GM21576 (cell line): ENCODE data around the gene MAMLD1.

Experiments
- ATAC-seq: cut with Tn5 transposase; IDR thresholded peaks from one replicate; pipeline ENCODE4 v1.9.1; 2021; ENCODE audit warnings: mild to moderate bottlenecking, moderate library complexity; ENCODE audit not compliant: unreplicated experiment

Gene MAMLD1

DNA sequence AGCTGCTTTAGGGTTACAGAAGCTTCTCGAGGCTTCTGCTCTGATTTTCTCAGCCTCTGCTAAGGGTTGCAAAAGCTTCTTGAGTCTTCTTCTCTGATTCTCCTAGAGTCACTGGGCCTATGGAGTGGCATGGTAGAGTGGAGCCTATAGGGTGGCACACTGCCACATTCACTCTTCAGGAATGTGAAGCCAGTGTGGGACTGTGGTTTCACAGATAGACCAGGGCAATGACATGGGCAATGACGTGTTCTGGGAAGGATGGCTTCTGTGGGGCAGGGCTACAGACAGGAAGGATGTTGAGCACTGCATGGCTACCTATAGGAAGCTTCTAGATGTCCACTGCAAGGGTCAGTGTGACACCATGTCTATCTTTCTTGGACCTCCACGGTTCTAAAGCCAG, 11.0 kb upstream of the MAMLD1 start:
- ATAC-seq = no peak

DNA sequence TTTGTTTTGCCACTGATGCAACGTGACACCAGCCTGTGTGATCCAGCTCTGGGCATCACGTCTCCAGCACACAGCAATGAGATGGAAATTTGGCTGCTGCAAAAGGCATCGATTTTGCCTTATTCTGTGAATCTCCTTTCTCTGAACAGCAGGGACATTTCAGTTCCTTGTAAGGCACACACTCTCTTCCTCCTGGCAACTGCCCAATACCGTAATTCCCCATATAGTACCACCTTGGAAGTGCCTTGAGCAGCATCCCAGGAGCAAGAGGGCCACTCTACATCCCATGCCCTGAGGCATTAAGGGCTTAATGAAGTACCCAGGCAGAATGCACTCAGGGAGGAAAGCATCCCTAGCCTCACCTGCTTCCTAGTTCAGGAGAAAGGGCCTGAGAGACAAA, 10.5 kb upstream of the MAMLD1 start:
- no peak for ATAC-seq

DNA sequence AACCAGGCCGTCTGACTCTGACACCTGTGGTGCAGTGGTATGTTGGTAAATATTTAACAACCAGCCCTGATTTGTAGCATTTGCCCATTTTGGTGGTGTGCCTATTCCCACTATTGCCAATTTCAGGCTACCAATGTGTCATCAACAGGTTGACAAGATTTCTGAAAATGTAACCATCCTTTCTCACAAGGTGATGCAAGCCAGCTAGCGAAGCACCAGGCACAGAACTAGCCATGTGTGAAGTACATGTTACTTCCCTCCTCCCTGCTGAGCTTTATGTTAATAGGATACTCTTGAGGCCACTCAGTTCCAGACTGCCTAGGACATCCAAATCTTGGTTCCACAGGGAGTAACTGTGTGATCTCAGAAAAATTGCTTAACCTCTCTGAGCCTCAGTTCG, 7.2 kb upstream of the MAMLD1 start:
- ATAC-seq = no peak

DNA sequence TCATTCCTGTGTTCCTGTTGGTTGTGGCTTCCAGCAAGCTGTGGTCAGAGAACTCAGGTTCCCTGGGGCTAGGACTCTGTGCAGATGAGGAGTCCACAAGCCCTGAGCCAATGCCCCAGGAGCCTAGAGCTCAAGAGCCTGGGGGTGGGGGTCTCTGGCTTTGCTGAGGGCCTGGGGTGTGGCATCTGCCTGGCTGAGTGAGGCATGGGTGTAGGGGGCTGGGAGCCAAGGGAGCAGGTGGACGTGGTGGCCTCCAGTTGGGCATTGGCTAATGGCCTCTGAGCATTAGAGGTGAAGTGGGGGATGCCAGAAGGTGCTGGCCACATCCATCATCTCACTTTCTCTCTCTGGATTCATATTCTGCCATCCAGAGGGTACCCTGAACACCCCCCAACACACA, 5.3 kb upstream of the MAMLD1 start:
- ATAC-seq = no peak

DNA sequence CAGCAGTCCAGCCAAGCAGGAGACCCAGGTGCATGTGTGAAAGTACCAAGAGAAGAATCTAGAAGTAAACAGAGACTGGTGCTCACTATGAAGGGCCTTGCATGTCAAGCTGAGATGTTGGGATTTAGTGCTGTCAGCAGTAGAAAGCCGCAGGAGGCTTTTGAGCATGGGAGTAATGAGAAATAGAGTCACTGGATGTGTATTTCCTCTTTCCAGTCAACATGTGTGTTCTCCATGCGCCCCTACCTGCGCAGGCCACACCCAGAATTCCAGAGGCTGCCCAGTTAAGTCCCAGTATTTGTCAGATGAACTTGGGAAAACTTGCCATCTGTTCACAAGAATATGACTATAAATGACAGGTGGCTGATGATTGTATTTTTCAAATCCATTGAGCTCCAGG, 4.5 kb upstream of the MAMLD1 start:
- ATAC-seq = no peak

DNA sequence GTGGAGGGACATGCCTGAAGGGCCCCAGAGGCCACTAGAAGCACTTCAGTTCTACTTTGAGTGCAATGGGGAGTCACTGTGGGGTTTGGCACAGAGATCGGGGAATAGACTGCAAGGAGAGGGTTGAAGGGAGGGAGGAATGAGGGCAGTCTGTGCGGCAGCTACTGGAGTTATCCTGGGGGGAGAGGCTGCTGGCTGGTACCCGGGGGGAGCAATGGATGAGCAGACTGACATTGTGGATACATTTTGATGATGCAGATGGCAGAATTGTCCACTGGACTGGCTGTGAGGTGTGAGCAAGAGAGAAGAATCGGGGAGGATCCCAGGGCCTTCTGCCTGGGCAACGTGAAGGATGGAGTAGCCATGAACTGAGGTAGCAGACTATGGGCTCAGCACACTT, 2.8 kb upstream of the MAMLD1 start:
- no peak for ATAC-seq

DNA sequence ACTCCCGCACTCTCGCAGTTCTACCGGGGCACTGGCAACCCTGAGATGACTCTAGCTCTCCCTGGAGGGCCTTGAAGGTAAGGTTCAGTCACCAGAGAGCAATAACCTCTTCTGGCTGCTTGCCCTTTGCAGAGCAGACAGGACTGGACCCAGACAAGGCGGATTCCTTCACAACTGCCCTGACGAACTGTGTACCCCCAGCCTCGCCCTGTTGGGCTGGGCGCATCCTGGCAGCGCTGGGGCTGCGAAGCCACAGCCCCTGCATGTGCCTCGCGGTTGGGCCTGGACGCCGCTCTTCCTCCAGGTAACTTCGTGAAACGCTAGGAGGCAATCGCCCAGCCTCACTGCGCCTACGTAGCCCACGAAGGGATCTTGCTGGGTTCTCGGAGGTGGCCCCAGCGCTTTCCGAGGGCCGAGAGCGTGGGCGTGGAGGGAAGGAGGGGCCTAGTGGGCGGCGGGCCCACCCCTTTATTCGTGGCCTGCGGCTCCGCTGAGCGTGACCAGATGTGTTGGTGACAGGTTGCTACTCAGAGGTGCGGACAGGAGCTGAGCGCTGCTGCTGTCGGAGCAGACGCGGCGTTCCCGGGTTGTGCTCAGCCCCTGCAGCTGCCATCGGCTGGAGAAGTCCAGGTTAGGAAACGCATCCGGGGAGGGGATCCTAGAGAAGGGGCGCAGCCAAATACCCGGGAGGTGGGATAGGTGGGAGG, 1.9 kb upstream of the MAMLD1 start:
- ATAC-seq = no peak

DNA sequence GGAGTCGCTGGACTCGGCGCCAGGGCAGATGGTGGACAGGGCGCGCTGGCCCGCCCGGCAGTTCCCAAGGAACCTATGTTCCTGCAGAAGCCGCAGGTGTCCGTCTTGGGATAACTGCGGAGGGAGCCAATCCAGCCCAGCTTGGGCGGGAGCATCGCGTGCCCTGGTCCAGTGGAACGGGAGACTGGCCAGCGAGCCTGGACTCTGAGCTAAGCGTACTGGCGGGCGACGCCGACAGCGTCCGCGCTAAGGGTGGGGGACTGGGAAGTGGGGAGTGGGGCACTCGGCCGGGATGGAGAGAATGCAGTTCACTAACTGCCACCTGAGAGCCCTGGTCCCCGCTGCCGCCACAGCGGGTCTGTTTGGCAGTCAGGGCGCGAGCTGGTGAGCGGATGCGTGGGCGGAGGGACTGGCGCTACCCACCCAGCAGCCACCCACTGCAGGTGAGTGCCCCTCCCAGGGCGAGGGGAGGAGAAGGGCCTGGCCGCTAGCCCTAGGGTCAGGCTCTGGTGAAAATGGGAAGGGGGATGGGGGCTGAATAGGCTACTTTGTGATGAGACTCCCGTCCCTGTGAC, 1.3 kb upstream of the MAMLD1 start:
- no peak for ATAC-seq

DNA sequence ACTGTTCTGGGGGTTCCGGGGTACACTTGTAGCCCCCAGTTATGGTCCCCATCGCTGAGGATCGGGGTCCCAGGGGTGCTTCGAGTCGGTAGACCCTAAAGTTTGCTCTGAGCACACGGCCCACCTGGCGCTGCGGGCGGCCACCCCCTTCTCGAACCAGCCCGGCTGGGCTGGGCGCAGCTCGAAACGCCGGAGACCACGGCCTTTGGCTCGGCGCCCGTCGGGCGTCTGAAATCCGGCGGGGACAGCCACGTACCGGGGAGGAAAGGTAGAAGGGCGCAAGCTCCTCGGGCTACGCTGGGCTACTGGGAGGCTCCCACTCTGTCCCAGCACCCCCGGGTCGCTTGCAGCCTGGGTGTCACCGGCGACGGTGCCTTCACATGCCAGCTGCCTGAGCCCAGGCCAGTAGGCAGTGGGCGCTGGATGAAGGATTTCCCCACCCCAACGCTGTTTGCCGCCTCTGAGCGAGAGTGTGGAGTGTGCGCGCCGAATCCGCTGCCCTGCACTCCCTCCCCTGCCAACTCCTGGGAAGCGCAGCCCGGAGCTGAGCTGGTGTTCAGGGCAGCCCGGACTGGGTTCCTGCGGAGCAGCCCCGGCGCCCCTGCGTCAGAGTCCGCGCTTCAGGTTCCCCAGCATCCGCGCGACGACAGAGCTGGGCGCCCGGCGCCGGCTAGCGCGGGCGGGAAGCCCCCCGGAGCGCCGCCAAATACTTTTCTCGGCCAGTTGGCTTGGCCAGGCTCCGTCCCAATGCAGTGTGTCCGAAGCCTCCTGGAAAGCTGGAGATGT, 637 bp downstream of the MAMLD1 start:
- ATAC-seq = no peak

DNA sequence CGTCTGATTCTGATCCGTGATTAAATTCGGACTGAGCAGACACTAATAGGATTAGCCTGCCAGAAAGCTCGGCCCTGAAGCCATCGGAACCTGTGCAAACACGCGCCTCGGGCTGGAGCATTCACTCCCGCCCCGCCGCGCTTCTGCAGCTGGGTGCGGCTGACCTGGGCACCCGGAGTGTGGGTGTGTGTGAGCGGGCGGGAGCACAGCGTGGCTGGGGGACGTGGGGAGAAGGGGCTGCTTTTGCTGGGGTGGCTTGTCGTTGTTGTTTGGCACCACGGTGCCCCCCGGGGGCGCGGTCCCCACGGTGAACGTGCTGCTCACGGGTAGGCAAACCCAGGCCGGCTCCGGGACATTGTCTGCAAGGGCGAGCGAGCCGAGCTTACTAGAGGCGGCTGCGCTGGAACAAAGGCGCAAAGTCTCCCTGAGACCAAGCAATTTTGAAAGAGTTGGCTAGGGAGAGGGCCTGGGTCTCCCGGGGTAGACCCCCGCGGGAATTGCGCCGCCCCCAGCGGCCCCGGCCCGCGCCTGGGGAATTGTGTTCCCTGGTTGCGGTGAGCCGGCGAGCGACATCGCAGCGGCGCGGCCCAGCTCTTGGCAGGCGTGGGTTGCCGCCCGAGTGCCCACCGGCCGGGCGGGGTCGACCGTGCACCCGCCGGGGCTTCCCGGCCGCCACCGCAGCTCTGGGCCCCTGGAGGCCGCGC, 1.4 kb downstream of the MAMLD1 start:
- no peak for ATAC-seq

DNA sequence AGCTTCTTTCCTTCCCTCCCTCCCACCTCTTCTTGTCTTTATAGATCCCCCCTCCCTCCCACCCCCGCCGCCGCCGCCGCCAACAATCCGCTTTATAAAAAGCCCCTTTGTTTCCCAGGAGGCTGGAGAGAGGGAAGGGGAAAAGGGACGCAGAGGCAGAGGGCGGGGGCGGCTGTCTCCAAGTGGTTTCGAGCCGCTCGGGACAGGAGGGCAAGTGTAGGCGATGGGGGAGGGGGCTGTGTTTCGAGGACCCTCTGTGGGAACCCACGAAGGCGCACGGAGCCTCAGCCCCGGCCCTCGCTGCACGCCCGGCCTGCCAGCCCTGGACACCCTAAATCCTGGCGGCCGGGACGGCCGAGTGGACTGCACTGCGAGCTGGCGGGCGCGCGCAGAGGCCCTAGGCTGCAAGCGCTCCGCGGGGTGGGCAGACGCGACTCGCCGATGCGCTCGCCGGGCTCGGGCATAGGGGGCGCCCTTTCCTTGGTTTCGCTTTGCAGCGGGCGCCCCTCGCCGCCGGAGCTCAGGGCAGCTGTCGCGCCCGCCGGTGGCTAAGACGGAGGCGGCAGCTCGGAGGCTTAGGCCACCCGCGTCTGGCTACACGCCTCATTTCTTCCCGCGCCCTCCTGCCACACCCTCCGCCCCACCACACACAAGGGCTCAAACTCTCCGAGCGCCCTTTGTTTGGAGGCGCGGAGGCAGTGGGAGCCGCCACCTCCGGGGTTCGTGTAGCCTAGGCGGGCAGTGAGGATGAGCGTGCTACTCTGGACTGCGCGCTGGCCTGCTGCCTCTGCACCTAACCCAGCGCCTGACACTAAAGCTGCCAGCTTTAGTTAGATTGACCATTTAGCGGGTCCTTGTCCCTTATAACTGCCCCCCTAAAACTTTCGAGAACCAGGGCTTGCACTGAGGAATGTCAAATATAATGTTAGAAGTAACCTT, 2.2 kb downstream of the MAMLD1 start:
- no peak for ATAC-seq

DNA sequence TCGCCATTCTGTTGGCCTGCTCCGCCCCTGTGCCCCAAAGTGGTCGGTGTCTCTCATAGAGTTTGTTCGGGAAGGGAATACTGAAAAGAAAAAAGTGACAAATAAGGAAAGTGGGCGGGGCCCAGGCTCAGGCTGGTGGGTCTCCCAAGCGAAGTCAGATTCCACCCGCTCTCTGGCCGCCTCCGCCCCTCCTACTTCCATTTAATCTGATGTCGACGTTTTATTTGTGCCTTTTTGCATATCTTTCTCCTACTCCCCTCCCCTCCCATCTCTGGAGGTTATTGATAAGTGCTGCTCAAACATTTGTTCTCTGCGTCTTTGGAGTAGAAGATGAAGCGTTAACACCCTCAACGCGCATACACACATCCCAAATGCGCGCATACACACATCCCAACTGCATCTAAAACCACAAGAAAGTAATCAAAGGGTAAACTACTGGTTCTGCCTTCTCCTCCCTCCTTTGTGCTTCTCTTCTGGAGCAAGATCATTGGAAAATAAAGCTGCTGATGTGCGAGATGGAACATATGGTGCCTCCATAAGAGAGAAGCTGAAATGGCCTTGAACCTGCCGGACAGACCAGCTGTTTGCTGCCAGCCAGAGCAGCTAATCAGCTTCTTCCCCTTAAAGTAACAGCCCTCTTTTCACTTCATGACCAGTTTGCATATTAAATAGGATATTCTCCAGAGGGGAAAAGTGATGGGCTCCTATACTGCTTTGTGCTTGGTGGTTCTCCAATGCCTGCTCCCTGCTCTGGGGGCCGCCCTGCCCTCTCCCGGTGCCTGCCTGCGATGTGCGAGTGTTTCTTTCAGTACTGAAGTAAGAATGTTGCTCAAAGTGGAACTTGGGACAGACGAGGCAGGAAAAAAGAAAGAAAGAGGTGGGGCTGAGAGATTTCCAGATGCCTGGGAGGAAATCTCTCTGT, 3.1 kb downstream of the MAMLD1 start:
- ATAC-seq = no peak

DNA sequence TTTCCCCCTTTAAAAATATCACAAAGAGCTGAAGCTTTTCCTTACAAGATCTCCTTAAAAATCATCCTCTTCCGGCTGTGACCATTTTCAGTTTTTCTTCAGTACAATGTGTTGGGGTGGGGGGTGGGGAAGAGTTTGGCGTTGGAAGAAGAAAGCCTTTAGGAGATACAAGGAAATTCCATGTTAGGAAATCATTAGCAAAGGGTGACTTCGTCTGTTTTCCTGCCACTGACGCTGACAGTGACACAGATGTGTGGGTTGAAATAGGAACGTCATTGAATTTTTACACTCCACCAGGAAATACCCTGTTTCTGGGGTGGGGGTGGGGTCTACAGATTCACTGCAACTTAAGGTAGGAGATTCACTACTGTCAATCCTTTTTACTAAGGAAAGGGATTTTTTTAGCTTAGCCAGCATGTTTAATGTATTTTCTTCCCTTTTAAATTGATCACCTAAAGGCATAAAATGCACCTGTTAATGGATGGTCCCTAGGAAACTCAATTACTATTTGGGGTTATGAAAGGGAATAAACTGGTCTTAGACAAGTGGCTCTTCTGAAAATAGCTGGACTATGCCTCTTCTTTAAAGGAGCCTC, 3.9 kb downstream of the MAMLD1 start:
- no peak for ATAC-seq

DNA sequence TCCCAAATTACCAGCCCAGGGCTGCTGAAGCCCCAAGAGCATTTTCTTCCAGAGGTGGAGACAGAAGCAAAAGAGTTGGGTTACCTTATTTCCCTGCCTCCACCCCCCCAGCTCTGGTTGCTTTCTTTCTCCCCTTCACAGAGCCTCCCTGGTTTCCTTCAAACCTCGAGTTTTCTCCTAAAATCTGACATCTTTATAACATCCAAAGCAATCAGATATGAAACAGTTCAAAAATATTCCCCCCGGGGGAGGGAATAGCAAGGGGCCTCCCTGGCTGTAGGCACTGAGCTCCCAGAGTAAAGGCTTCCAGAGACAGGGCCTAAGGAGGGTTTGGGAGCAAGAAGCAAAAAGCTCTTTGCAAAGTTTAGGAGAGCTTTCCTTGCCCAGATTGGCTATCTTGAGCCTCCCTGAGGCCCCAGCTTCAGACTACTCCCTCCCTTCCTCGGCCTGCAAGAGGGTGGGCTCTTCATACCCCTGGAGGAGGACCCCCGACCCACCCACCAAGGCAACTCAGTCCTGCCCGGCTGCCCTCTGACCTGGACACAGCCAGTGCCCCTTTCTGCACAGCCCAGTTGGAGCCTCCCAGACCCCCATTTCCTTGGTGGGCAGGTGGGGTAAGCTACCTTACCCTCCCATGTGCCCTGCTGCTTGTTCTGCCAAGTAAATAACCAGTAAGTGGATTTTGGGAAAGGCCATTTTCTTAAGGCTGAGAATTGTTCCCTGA, 7.6 kb downstream of the MAMLD1 start:
- no peak for ATAC-seq

DNA sequence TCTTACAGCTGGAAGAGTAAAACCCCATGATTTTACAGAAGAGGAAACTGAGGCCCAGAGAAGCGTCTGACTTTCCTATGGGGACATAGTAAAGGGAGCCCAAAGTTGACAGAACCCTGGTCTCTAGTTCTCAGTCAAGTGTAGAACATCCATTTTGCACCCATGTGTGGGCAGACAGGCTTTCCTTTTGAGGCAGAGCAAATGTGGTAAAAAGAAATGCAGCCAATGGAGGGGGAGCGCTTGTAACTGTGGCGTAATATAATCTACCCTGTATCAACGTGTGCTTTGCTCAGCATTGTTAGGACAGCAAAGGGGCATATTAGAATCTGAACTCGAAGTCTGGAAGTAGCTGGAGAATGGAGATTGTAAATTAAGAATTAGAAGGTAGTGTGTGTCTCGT, 8.8 kb downstream of the MAMLD1 start:
- ATAC-seq = no peak

DNA sequence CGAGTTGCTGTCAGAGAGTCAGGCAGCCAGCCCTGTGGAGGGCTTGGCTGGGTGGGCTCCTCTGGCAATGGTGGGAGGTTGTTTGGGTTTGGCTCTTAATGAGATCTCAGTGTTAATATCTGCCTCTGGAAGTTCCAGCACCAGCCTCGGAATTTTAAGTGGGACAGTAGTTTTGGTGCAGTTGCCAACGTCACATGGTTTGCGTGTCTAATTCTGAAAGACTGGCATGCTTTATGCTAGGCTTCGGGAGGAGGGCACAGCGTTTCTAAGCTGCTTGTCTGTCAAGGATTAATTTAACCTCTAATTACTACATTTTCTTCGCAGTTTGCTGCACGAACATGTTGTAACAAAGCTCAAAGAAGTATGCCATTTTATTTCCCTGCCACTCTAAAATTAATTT, 9.2 kb downstream of the MAMLD1 start:
- ATAC-seq = no peak

DNA sequence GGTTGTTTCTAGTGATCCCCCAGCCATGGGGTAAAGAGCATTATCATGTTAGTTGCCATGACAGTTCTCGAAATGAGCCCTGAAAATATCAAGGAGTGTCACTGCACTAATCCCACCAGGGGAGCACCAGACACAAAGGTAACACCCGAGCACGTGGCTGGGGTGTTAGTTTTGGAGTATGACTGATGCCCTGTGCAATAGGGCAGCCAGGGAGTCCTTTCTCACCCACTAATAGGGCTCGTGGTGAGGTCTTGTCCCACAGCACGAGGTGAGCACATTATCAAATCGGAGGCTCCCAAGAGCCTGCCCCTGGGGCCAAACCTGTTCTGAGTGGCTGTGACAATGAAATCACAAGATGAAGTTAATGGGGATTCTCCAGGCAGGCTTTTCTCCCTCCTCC, 9.6 kb downstream of the MAMLD1 start:
- no peak for ATAC-seq

DNA sequence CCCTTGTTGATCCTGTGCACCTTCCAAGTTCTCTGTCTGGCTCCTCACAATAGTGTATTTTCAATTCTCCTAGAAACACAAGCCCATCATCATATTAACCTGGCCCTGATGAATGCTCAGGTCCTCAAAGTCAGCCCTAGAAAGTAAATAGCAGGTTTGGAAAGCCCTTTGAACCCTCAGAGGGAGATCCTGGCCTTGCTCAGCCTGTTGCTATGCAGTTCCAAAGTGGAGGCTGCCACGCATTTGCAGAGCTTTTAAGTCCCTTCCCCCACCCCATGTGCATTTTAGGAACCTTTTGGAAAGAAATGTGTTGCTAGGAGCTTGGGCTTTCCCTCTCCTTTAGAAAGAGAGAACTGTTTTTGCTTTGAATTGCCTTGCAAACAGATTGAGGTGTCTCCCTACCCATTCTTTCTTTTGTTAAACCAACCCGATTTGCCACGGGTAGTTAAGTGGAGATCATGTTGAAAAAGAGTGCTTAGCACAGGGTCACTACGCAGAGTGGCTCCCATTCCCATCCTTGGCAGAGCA, 12.2 kb downstream of the MAMLD1 start:
- no peak for ATAC-seq
